H9 (cell line): ENCODE measurements around the gene BORCS6. TPM values are rescaled to one million over a fixed set of nuclear protein-coding genes. Genes with fewer than 3 reads are reported as not detected.
A peak's percentile ranks its signal among the peaks of the same experiment; 100 is the strongest.

Source experiments
- DNase-seq: peaks from one replicate; pipeline ENCODE4 v3.0.0-alpha.2; 2017
- H2AFZ ChIP-seq: one replicate; pipeline ENCODE4 v1.6.1; 2013; ENCODE audit warnings: mild to moderate bottlenecking, low read length, control low read depth, moderate library complexity
- H2AK5ac ChIP-seq: 2 replicates; pipeline ENCODE4 v1.6.1; 2013; ENCODE audit warnings: low read length, control low read depth, mixed read lengths; ENCODE audit not compliant: insufficient read length
- H2BK120ac ChIP-seq: one replicate; pipeline ENCODE4 v1.6.1; 2013; ENCODE audit warnings: low read depth, mild to moderate bottlenecking, low read length, control low read depth, inconsistent platforms; ENCODE audit not compliant: poor library complexity, severe bottlenecking
- H2BK12ac ChIP-seq: 2 replicates; pipeline ENCODE4 v1.6.1; 2013; ENCODE audit warnings: low read length, control low read depth, mixed read lengths, low read depth; ENCODE audit not compliant: insufficient read length
- H2BK15ac ChIP-seq: 2 replicates; pipeline ENCODE4 v1.6.1; 2013; ENCODE audit warnings: low read depth, low read length, control low read depth
- H2BK20ac ChIP-seq: one replicate; pipeline ENCODE4 v1.6.1; 2013; ENCODE audit warnings: low read depth, mild to moderate bottlenecking, low read length, control low read depth, inconsistent platforms; ENCODE audit not compliant: poor library complexity, severe bottlenecking
- H2BK5ac ChIP-seq: 2 replicates; pipeline ENCODE4 v1.6.1; 2013; ENCODE audit warnings: low read length, control low read depth, mixed read lengths; ENCODE audit not compliant: insufficient read length
- H3K14ac ChIP-seq: 2 replicates; pipeline ENCODE4 v1.6.1; 2013; ENCODE audit warnings: low read length, control low read depth; ENCODE audit not compliant: insufficient read depth
- H3K18ac ChIP-seq: 2 replicates; pipeline ENCODE4 v1.6.1; 2013; ENCODE audit warnings: low read depth, mild to moderate bottlenecking, mixed read lengths, low read length, control low read depth; ENCODE audit not compliant: insufficient read length
- H3K23ac ChIP-seq: 2 replicates; pipeline ENCODE4 v1.6.1; 2013; ENCODE audit warnings: low read length, control low read depth, mixed read lengths, low read depth; ENCODE audit not compliant: insufficient read length
- H3K23me2 ChIP-seq: 2 replicates; pipeline ENCODE4 v1.6.1; 2013; ENCODE audit warnings: low read depth, mild to moderate bottlenecking, mixed read lengths, low read length, control low read depth; ENCODE audit not compliant: insufficient read length, poor library complexity, severe bottlenecking
- H3K27ac ChIP-seq: 2 replicates; pipeline ENCODE4 v1.5.1; 2013; ENCODE audit warnings: low read length, control low read depth, mixed read lengths, low read depth; ENCODE audit not compliant: insufficient read length
- H3K27me3 ChIP-seq: 2 replicates; pipeline ENCODE4 v1.6.1; 2013; ENCODE audit warnings: low read length, control low read depth, inconsistent platforms; ENCODE audit not compliant: insufficient read depth
- H3K4ac ChIP-seq: 2 replicates; pipeline ENCODE4 v1.6.1; 2013; ENCODE audit warnings: low read depth, mild to moderate bottlenecking, control low read depth, inconsistent platforms, low read length, moderate library complexity
- H3K4me1 ChIP-seq: 2 replicates; pipeline ENCODE4 v1.6.1; 2013; ENCODE audit warnings: low read length, control low read depth, inconsistent platforms; ENCODE audit not compliant: insufficient read depth
- H3K4me2 ChIP-seq: 2 replicates; pipeline ENCODE4 v1.6.1; 2013; ENCODE audit warnings: low read length, control low read depth, mixed read lengths; ENCODE audit not compliant: insufficient read length, insufficient read depth
- H3K56ac ChIP-seq: 2 replicates; pipeline ENCODE4 v1.6.1; 2013; ENCODE audit warnings: low read depth, mild to moderate bottlenecking, mixed read lengths, low read length, control low read depth; ENCODE audit not compliant: insufficient read length
- H3K79me1 ChIP-seq: 2 replicates; pipeline ENCODE4 v1.6.1; 2013; ENCODE audit warnings: low read depth, mild to moderate bottlenecking, moderate library complexity, low read length, control low read depth, inconsistent platforms; ENCODE audit not compliant: insufficient read depth, poor library complexity, severe bottlenecking
- H3K79me2 ChIP-seq: 2 replicates; pipeline ENCODE4 v1.6.1; 2013; ENCODE audit warnings: low read length, control low read depth, inconsistent platforms; ENCODE audit not compliant: insufficient read depth
- H3K9ac ChIP-seq: 2 replicates; pipeline ENCODE4 v1.6.1; 2013; ENCODE audit warnings: low read length, control low read depth, mixed read lengths; ENCODE audit not compliant: insufficient read length; ENCODE audit errors: extremely low read depth
- H3K9me3 ChIP-seq: one replicate; pipeline ENCODE4 v1.6.1; 2013; ENCODE audit warnings: low read depth, low read length, inconsistent platforms; ENCODE audit not compliant: control insufficient read depth
- H3T11ph ChIP-seq: one replicate; pipeline ENCODE4 v1.6.1; 2013; ENCODE audit warnings: mild to moderate bottlenecking, low read length, control low read depth, inconsistent platforms
- H4K20me1 ChIP-seq: one replicate; pipeline ENCODE4 v1.6.1; 2013; ENCODE audit not compliant: control insufficient read depth, insufficient read length, insufficient read depth
- H4K5ac ChIP-seq: 2 replicates; pipeline ENCODE4 v1.6.1; 2013; ENCODE audit warnings: low read depth, mild to moderate bottlenecking, mixed read lengths, low read length, control low read depth; ENCODE audit not compliant: insufficient read length
- H4K8ac ChIP-seq: replicated peaks from 2 replicates; pipeline ENCODE4 v1.6.1; 2013; ENCODE audit warnings: low read length, control low read depth, mixed read lengths, low read depth; ENCODE audit not compliant: insufficient read length
- H4K91ac ChIP-seq: 2 replicates; pipeline ENCODE4 v1.6.1; 2013; ENCODE audit warnings: low read depth, mild to moderate bottlenecking, moderate library complexity, mixed read lengths, low read length, control low read depth; ENCODE audit not compliant: insufficient read length
- H3K27ac Mint-ChIP-seq, 3 experiments: 2 replicates in 2 of 3; 3 replicates in 1 of 3; pipeline ENCODE4 v1.8.0; 2020 to 2021; ENCODE audit warnings: mixed read lengths in 3 of 3, mild to moderate bottlenecking in 1 of 3, moderate library complexity in 1 of 3
- H3K27me3 Mint-ChIP-seq: 2 replicates; pipeline ENCODE4 v1.8.0; 2021; ENCODE audit warnings: low read depth, mild to moderate bottlenecking, moderate library complexity, mixed read lengths
- H3K36me3 Mint-ChIP-seq, 3 experiments: 2 replicates in 2 of 3; 3 replicates in 1 of 3; pipeline ENCODE4 v1.8.0; 2020 to 2021; ENCODE audit warnings: low read depth in 3 of 3, mixed read lengths in 3 of 3; ENCODE audit not compliant: insufficient read depth in 1 of 3
- H3K4me1 Mint-ChIP-seq, 2 experiments: 2 replicates each; pipeline ENCODE4 v1.8.0; 2020; ENCODE audit warnings: mixed read lengths in 2 of 2
- H3K4me3 Mint-ChIP-seq, 2 experiments: 2 replicates in 1 of 2; 3 replicates in 1 of 2; pipeline ENCODE4 v1.8.0; 2020 to 2021; ENCODE audit warnings: mild to moderate bottlenecking in 2 of 2, mixed read lengths in 2 of 2, moderate library complexity in 1 of 2
- H3K9me3 Mint-ChIP-seq, 2 experiments: 2 replicates in 1 of 2; 3 replicates in 1 of 2; pipeline ENCODE4 v1.8.0; 2020; ENCODE audit warnings: mild to moderate bottlenecking in 2 of 2, mixed read lengths in 2 of 2, moderate library complexity in 1 of 2
- WGBS: extraction: QIAGEN DNeasy Blood & Tissue Kit; methylation state at CpG from one replicate; pipeline ENCODE4 v1.1.7; 2013; ENCODE audit warnings: missing lambda C conversion rate, low lambda C conversion rate, mixed read lengths; ENCODE audit not compliant: insufficient read length; ENCODE audit errors: extremely low coverage; 5-methylcytosine and 5-hydroxymethylcytosine counted together
- total RNA-seq: library from RNA; stranded (reverse); gene quantifications from 2 replicates; pipeline ENCODE4 v1.2.1, GENCODE V29; 2021
- TF ChIP-seq, protein P1 (sequence below): fragments of 200-600 bp; sonication (generic); conservative IDR thresholded peaks from 3 replicates; pipeline ENCODE4 v1.8.0; 2021; ENCODE audit warnings: antibody characterized with exemption, mild to moderate bottlenecking

The BORCS6 gene
- total RNA-seq, 1 experiment from 2014 or later, result 3.1 TPM

- H3K9ac ChIP-seq, result no peak overlapping the region
- no peak overlapping the region for H2AK5ac ChIP-seq
- H3K56ac ChIP-seq, result no peak overlapping the region
- WGBS, result no CpG with 5 or more reads among the region's 13 CpGs
- H3K4me1 ChIP-seq, result peaks cover 5% of the 10 kb centered on the region
- H3K4me3 Mint-ChIP-seq, result no peak overlapping the region
- H3K4me2 ChIP-seq, result no peak overlapping the region
- DNase-seq, result no peak
- H3K23me2 ChIP-seq, result peaks cover 13% of the 10 kb centered on the region
- no peak overlapping the region for H3K14ac ChIP-seq
- TF ChIP-seq, protein P1, sequence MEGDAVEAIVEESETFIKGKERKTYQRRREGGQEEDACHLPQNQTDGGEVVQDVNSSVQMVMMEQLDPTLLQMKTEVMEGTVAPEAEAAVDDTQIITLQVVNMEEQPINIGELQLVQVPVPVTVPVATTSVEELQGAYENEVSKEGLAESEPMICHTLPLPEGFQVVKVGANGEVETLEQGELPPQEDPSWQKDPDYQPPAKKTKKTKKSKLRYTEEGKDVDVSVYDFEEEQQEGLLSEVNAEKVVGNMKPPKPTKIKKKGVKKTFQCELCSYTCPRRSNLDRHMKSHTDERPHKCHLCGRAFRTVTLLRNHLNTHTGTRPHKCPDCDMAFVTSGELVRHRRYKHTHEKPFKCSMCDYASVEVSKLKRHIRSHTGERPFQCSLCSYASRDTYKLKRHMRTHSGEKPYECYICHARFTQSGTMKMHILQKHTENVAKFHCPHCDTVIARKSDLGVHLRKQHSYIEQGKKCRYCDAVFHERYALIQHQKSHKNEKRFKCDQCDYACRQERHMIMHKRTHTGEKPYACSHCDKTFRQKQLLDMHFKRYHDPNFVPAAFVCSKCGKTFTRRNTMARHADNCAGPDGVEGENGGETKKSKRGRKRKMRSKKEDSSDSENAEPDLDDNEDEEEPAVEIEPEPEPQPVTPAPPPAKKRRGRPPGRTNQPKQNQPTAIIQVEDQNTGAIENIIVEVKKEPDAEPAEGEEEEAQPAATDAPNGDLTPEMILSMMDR, result no peak
- no peaks in the 10 kb centered on the region for H3K79me2 ChIP-seq
- H4K20me1 ChIP-seq, result no peaks in the 10 kb centered on the region
- H2BK5ac ChIP-seq, result no peak overlapping the region
- no peak overlapping the region for H2BK15ac ChIP-seq
- H3K27ac Mint-ChIP-seq, result peak overlapping the region in 1 of 3 experiments; percentile 44; a peak in 1 of 7 replicates
- H3K36me3 Mint-ChIP-seq, result peaks cover 35 to 60% (median 49%) of the 10 kb centered on the region in 3 experiments
- no peak overlapping the region for H2BK120ac ChIP-seq
- no peak overlapping the region for H4K91ac ChIP-seq
- H3K27me3 ChIP-seq, result no peaks in the 10 kb centered on the region
- H3K79me1 ChIP-seq, result peaks cover 2% of the 10 kb centered on the region
- H3K18ac ChIP-seq, result no peak overlapping the region
- H4K8ac ChIP-seq, result no peak overlapping the region
- no peak overlapping the region for H4K5ac ChIP-seq
- H3K27me3 Mint-ChIP-seq, result no peaks in the 10 kb centered on the region; the same call in 1 of the 2 replicates
- no peak overlapping the region for H3T11ph ChIP-seq
- peaks cover 10 to 13% of the 10 kb centered on the region in 2 experiments for H3K4me1 Mint-ChIP-seq
- H3K9me3 Mint-ChIP-seq, result no peaks in the 10 kb centered on the region
- no peak overlapping the region for H3K27ac ChIP-seq
- no peaks in the 10 kb centered on the region for H3K9me3 ChIP-seq
- no peak overlapping the region for H2BK20ac ChIP-seq
- H3K23ac ChIP-seq, result no peak overlapping the region
- H2BK12ac ChIP-seq, result no peak overlapping the region
- H2AFZ ChIP-seq, result no peak overlapping the region
- no peak overlapping the region for H3K4ac ChIP-seq
These were observed 42.1 kb downstream of the BORCS6 start for GRCh38 chr17:8147805-8148404.
